ENCODE data around the gene TEX48.

Gene TEX48

GRCh38 chr9:114621561-114621960 lies 60.4 kb downstream of the TEX48 start:
- no peak for DNase-seq (ENCODE audit: low read depth)

- no peak for DNase-seq (ENCODE audit: low read depth)
These were observed 62.7 kb downstream of the TEX48 start for GRCh38 chr9:114619191-114619761.

GRCh38 chr9:114616684-114617520 lies 65.1 kb downstream of the TEX48 start:
- no peak for DNase-seq (ENCODE audit: low read depth)
